GM18873 (cell line): Measurements from ENCODE around the gene RPL36AL.
"Not testable (repeated sequence)": the region's sequence is repeated elsewhere in the genome, so short reads cannot be mapped to it uniquely, and the experiment has no call there.

Experiments
- ATAC-seq: cut with Tn5 transposase; IDR thresholded peaks from one replicate; pipeline ENCODE4 v1.9.1; 2021; ENCODE audit warnings: mild to moderate bottlenecking, moderate library complexity, moderate number of reproducible peaks; ENCODE audit not compliant: unreplicated experiment, low FRiP score

RPL36AL gene

DNA sequence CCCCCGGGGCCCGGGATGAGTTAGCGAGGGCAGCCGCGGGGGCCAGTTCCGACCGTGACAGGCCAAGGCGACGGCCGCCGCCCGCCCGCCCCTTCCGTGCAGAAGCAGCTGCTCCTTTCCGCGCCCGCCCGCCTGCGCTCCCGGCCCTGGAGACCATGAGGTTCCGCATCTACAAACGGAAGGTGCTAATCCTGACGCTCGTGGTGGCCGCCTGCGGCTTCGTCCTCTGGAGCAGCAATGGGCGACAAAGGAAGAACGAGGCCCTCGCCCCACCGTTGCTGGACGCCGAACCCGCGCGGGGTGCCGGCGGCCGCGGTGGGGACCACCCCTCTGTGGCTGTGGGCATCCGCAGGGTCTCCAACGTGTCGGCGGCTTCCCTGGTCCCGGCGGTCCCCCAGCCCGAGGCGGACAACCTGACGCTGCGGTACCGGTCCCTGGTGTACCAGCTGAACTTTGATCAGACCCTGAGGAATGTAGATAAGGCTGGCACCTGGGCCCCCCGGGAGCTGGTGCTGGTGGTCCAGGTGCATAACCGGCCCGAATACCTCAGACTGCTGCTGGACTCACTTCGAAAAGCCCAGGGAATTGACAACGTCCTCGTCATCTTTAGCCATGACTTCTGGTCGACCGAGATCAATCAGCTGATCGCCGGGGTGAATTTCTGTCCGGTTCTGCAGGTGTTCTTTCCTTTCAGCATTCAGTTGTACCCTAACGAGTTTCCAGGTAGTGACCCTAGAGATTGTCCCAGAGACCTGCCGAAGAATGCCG is 872 bp upstream of the RPL36AL start:
- ATAC-seq = peak; percentile 11

DNA sequence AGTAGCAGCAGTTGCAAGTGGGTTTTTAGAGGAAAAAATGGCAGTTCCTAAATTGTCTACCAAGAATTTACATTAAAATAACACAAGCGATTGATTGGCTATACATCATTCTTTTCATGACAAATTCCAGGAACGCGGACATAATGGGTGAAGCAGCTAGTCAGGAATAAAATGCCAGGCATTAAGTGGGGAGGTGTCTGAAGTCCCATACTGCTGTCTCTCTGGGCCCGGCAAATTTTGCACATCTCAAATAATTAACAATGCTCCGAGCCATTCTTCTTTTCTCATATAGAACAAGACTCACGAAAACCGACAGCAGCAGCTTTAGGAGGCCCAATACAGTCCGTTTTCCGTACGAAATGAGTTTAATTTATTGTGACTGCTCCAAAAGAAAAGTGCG is 696 bp downstream of the RPL36AL start:
- no peak for ATAC-seq

DNA sequence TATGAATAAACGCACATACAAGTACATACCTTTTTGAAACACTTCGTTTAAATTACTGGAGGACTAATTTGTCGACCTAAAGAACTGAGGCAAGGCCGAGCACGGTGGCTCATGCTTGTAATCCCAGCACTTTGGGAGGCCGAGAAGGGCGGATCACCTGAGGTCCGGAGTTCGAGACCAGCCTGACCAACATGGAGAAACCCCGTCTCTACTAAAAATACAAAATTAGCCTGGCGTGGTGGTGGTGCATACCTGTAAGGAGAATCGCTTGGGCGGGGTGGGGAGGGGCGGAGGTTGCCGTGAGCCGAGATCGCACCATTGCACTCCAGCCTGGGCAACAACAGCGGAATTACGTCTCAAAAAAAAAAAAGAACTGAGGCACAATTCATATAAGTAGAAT is 1.2 kb downstream of the RPL36AL start:
- not testable (repeated sequence) for ATAC-seq

DNA sequence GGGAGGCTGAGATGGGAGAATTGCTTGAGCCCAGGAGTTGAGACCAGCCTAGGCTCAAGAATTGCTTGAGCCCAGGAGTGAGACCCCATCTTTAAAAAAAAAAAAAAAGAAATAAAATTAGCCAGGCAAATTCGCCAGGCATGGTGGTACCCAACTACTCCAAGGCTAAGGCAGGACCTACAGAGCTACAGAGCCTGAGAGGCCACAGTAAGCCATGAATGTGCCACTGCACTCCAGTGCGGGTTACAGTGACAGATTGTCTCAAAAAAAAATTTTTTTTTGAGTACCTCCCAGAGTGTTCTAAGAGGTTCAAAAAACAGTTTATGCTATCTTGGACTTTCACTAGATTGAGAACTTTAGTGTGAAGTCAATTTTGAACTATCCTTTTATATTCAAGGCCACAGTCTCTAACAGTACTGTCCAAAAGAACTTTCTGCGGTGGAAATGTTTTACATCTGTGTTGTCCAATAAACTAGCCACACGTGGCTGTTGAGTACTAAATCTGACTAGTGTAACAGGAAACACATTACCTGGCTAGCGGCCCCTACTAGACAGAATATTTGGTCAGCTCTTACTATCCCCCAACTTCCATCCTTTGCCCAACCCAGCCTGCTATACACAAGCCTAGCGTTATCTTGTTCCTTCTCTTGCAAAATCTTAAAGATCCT is 2.4 kb downstream of the RPL36AL start:
- no peak for ATAC-seq

DNA sequence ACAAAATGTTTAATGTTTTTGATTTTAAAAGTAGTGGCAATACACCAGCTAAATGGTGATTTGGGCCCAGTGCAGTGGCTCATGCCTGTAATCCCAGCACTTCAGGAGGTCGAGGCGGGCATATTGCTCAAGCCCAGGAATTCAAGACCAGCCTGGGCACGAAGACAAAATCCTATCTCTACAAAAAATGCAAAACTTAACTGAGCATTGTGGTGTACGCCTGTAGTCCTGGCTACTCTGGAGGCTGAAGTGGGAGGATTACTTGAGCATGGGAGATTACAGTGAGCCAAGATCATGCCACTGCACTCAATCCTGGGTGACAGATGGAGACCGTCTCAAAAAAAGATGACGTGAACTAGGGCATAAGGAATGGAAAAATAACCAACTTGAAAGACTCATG is 4.7 kb downstream of the RPL36AL start:
- no peak for ATAC-seq

DNA sequence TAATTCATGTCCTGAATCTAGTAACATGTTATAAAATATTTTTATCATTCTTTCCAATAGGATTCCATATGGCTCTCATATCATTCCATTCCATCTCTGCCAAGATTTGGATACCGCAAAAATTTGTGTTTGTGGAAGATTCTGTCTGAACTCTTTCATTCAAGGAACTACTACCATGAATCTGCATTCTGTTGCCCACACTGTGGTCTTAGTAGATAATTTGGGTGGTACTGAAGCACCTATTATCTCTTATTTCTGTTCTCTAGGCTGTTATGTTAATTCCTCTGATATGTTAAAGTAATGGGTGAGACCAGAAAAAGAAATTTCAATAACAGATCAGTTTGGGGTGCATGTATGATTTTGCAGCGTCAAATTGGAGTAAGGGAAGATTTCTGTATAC is 6.2 kb downstream of the RPL36AL start:
- no peak for ATAC-seq

DNA sequence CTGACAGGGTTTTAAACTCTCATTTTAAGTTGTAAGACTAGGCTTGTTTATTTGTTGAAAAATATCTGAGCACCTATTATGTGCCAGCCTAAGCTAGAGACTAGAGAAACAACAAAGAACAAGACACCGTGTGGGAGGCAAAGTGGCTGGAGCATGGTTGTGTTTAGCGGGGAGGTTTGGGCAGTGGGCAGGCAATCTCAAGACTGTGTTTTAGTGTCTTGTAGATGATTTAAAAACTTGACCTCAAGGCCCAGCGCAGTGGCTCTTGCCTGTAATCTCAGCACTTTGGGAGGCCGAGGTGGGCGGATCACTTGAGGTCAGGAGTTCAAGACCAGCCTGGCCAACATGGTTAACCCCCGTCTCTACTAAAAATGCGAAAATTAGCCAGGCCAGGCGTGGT is 7.8 kb downstream of the RPL36AL start:
- ATAC-seq = no peak

DNA sequence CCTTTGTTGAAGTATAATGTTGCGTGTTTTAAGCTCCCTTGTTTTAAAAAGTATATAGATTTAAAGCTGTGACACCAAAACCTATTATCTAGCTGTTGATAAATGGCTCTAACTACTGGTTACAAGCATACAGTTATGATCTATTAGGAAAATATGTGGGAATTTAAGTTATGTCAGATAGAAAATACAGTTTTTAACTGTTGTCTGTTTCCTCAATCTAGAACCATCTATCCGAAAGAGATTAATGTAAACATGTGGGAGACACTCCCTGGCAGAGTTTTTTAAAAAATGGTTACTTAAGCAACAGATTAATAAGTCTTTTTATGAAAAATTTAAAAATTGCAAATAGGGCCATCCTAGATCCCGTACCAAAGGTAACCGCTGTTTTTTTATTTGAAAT is 8.2 kb downstream of the RPL36AL start:
- no peak for ATAC-seq

DNA sequence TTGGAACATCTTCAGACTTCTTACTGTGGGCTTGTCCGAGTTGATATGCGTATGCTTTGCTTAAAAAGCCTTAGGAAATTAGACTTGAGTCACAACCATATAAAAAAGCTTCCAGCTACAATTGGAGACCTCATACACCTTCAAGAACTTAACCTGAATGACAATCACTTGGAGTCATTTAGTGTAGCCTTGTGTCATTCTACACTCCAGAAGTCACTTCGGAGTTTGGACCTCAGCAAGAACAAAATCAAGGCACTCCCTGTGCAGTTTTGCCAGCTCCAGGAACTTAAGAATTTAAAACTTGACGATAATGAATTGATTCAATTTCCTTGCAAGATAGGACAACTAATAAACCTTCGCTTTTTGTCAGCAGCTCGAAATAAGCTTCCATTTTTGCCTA is 12.8 kb downstream of the RPL36AL start:
- no peak for ATAC-seq

DNA sequence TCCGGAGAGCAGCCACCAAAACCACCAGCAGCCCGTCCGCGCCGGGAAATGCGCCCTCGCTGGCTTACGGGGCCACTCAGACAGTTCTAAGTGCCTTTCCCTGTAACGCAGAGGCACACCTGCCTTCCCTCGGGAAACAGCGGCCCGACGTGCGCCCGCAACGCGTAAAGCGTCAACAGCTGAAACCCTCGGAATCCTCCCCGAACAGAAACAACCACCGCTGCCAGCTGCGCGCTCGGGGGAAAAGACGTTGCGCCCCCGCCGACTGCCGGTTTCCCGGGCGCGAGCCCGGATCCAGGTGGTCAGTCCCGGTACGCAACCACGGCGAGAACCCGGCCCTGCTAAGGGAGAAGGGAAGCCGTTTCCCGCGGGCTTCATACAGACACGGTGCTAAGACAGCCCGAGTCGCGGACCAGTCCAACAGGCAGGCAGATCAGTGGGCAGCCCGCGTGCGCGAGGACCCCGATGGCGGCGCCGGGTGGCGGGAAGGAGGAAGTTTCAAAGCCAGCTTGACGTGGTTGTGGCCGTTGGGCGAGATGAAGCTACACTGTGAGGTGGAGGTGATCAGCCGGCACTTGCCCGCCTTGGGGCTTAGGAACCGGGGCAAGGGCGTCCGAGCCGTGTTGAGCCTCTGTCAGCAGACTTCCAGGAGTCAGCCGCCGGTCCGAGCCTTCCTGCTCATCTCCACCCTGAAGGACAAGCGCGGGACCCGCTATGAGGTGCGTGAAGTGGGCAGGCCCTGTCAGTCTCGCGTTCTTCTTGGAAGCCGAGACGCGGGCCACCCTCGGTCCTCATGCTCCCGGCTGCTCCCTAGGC is 21.7 kb downstream of the RPL36AL start, which contains the start of gene LRR1:
Gene LRR1 (plus strand): TSS at position 456 of the 816 bp plus-strand sequence. CDS start 81 bp downstream, at position 537.
- ATAC-seq = peak; percentile 38

DNA sequence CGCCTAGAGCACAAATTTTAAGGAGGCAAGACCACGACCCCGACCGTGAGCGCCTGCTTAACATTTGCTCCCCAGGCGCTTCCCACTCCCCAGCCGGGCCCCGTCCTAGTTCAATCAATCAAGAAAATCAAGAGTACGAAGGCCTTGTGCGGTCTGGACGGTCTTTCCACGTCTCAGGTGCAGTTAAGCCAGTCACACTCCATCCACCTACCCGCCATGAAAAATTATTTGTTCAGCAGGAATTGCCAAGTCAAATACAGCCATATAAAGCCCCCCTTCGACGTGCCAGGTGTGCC is 22.3 kb downstream of the RPL36AL start:
- no peak for ATAC-seq

DNA sequence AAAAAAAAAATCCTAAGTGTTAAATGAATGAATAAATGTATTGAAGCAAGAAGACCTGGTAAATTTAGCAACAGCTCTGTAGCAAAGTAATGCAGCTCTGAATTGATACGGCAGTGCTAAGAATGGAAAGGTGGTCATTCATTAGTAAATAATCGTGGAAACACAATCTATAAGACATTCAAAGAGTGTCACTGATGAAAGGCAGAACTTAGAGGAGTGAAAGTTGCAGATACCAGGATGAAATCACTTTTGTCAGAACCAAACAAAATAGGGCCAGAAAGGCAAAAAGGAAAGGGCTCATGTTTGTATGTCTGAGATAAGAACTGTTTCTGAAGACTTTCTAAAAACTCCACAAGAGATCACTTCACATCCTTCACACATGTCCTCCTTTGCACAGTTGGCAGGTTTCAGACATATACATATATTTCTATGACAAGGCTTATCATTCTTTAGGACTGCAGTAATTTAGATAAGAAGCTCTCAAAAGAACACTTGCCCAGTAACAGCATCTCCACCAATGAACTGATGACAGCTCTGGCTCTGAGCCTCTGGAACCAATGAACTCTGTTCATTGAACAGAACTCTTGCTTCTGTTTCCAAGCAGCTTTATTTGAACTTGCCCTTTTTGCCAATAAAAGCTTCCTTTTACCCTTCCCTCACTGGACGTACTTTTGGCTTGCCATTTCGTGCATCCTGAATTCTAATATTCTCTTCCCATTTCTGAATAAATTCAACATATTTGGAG is 25.9 kb downstream of the RPL36AL start:
- ATAC-seq = no peak

DNA sequence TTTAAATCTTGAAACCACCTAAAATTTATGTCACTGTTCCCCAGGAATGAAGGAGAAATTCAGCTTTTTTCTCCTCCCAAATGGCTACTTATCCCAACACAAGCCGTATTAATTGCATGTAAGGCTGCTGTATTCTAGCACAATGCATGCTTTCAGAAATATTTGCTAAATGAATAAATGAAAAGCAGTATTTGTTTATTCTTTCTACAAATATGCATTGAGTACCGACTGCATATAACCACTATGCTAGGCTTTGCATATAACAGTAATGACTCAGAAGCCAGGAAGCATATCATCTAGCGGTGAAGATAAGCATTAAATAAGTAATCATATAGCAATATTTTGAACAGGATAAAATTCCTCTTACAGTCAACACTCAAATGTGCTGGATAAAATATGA is 27.4 kb downstream of the RPL36AL start:
- ATAC-seq = no peak

DNA sequence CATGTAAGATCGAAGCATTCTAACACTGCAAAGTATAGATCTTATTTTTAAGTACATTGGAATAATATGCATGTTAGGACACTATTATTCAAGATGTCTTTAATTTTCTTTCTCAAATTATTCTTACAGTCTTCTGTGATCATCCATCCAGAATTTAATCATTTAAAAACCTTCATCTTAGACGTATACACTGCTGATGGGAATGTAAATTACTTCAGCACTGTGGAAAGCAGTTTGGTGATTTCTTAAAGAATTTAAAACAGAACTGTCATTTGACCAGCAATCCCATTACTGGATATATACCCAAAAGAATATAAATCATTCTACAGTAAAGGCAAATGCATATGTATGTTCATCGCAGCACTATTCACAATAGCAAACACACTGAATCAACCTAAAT is 31.0 kb downstream of the RPL36AL start:
- ATAC-seq = no peak

DNA sequence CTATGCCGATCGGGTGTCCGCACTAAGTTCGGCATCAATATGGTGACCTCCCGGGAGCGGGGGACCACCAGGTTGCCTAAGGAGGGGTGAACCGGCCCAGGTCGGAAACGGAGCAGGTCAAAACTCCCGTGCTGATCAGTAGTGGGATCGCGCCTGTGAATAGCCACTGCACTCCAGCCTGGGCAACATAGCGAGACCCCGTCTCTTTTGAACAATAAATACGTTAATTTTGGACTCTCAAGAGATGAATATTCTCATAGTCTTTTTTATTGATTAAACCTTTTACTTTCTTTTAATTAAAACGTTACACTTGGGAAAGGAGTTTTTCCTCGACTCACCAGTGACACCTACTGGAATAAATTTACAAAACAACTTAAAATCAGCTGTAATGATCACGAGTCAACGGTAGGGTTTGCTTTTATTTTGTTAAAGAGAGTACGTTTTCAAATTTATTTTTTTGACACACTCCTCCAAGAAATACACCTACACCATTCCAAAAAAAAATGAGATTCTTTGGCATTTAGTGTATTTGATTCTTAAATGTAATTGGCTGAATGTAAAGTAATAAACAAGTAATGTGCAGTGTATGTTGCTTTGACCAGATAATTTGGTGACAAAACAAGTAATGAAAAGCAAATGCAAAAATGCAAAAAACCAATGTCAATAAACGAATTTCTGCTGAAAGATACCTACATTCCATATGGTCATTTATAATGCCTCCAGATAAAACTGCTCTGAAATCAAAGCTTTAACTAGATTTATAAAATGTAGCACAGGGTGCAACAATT is 33.6 kb downstream of the RPL36AL start:
- peak; percentile 29 for ATAC-seq

DNA sequence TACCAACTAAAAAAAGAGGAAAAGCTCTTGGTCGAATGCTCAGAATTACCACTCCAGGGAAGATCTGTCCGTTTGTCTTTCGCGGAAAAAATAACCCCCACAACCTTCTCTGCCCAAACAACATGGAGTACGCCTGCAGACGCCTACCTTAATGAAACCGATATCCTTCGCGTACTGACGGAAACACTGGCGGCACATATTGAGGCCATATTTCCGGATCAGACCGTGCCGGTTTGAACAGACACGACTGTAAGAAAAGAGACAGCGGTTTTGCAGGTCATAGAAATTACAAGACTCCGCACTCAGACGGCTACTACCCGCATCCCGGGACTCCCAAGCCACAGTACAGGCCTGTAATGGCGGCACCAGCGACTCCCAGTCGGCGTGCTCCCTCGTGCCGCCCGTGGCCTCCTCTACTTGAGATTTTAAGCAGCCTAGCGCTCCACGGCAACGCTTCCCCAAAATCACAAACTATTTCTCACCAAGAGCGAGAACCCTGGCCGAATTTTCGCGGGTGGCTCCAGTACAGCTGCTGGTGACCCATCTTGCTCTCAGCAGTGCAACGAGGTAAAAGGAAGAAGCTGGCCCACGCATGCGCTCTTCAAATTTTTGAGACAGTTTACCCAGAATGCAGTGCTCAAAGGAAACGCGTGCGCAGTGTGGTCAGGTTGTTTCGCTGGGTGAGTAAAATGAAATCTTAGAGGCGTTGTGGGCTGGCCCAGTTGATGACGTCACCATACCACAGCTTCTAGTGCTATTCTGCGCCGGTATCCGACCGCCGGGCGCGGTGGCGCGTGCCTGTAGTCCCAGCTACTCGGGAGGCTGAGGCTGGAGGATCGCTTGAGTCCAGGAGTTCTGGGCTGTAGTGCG is 34.4 kb downstream of the RPL36AL start, which contains the start of gene RPS29:
Gene RPS29 (minus strand): TSS at position 578 of the 870 bp plus-strand sequence. CDS start 34 bp downstream, at position 544.
- ATAC-seq = peak; percentile 91

DNA sequence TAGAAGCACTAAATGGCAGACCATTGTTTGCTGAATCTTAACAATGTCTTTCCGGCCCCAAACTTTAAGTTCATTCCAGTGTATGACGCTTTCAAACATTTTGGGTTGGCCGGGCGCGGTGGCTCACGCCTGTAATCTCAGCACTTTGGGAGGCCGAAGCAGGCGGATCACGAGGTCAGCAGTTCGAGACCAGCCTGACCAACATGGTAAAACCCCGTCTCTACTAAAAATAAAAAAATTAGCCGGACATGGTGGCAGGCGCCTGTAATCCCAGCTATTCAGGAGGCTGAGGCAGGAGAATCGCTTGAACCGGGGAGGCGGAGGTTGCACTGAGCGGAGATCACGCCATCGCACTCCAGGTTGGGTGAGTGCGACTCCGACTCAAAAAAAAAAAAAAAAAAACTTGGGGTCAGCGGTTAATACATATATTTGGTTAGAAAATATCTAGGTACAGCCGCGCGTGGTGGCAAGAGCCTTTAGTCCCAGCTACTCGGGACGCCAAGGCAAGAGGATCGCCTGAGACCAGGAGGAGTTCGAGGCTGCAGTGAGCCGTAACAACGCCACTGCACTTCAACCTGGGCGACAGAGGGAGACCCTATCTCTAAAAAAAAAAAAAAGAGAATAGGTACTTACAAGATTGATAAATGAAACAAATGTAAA is 35.3 kb downstream of the RPL36AL start:
- not testable (repeated sequence) for ATAC-seq

DNA sequence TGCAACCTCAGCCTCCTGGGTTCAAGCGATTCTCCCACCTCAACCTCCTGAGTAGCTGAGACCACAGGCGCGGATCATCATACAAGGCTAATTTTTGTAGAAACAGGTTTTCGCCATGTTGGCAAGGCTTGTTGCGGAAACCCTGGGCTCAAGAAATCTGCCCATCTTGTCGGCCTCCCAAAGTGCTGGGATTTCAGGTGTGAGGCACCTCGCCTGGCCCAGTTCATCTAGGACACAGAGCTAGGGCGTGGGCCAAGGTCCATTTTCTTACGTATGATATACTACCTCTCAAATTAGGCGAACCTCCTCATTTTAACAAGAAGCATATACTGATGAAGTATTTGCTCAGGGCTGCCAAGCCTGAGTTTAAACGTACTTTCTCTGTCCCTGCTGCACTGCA is 36.4 kb downstream of the RPL36AL start:
- no peak for ATAC-seq
